Esophagus muscularis mucosa (tissue), 4 donors: ENCODE data around the gene GON7. TPM values are rescaled to one million over a fixed set of nuclear protein-coding genes. Genes with fewer than 3 reads are reported as not detected.

ENCODE experiments used
- DNase-seq: peaks from one replicate; pipeline ENCODE4 v3.0.0-alpha.2; 2017; ENCODE audit errors: extremely low spot score
- H3K27ac ChIP-seq, 4 donors: fragments of 200-600 bp; sonication (generic); replicated peaks in 1 of 4; 1 replicate in 3 of 4; 2 replicates in 1 of 4; pipeline ENCODE4 v1.5.1; 2016 to 2019; ENCODE audit warnings: mild to moderate bottlenecking in 1 of 4
- H3K27me3 ChIP-seq, 4 donors: fragments of 200-600 bp; sonication (generic); one replicate each; pipeline versions ENCODE4 v1.5.1 to v1.6.0; 2016 to 2019
- H3K36me3 ChIP-seq, 4 donors: fragments of 200-600 bp; sonication (generic); one replicate each; pipeline ENCODE4 v1.5.1; 2016 to 2019
- H3K4me1 ChIP-seq, 4 donors: fragments of 200-600 bp; sonication (generic); one replicate each; pipeline ENCODE4 v1.5.1; 2016 to 2019
- H3K4me3 ChIP-seq, 4 donors: fragments of 200-600 bp; sonication (generic); 1 replicate in 2 of 4; 2 replicates in 2 of 4; pipeline ENCODE4 v1.5.1; 2016 to 2019; ENCODE audit warnings: mild to moderate bottlenecking in 4 of 4, moderate library complexity in 1 of 4
- H3K9me3 ChIP-seq, 4 donors: fragments of 200-600 bp; sonication (generic); 1 replicate in 3 of 4; 2 replicates in 1 of 4; pipeline ENCODE4 v1.5.1; 2016 to 2019
- EP300 ChIP-seq: sonication (generic); formaldehyde crosslinking; IDR thresholded peaks from one replicate; pipeline ENCODE4 v1.6.1; 2017; ENCODE audit warnings: antibody characterized with exemption
- POLR2A ChIP-seq: fragments of 450-650 bp; IDR thresholded peaks from one replicate; pipeline ENCODE4 v1.6.1; 2017; ENCODE audit warnings: antibody characterized with exemption, moderate library complexity, mild to moderate bottlenecking, low read depth
- POLR2AphosphoS5 ChIP-seq, 2 donors: sonication (generic); formaldehyde crosslinking; IDR thresholded peaks; one replicate each; pipeline ENCODE4 v1.6.1; 2017; ENCODE audit warnings: antibody characterized with exemption in 2 of 2
- WGBS: methylation state at CpG from one replicate; pipeline ENCODE4 v1.1.5; 2018; 5-methylcytosine and 5-hydroxymethylcytosine counted together
- intact Hi-C: fragments of 100-400 bp; cut with DNase I; formaldehyde crosslinking; loops from one replicate; pipeline ENCODE4 v1.15.1; 2023
- total RNA-seq, 4 donors: library from RNA; depleted of rRNA; stranded (reverse); fragments of >200 nt; gene quantifications; one replicate each; pipeline versions ENCODE4 v1.1.0 to v1.2.1, GENCODE V29; 2016
- TF ChIP-seq, protein P1 (sequence below), 3 experiments: fragments of 200-600 bp in 2 of 3; fragments of 450-650 bp in 1 of 3; sonication (generic) in 2 of 3; IDR thresholded peaks; one replicate each; pipeline ENCODE4 v1.5.1; 2017 to 2019; ENCODE audit warnings: antibody characterized with exemption in 3 of 3, mild to moderate bottlenecking in 2 of 3, moderate library complexity in 1 of 3

The GON7 gene, protein sequence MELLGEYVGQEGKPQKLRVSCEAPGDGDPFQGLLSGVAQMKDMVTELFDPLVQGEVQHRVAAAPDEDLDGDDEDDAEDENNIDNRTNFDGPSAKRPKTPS
- 10 to 100 TPM in 3 of 4 donors, 1 to 10 TPM in 1; 6.1 to 14.5 (median 11.6) TPM for total RNA-seq

DNA sequence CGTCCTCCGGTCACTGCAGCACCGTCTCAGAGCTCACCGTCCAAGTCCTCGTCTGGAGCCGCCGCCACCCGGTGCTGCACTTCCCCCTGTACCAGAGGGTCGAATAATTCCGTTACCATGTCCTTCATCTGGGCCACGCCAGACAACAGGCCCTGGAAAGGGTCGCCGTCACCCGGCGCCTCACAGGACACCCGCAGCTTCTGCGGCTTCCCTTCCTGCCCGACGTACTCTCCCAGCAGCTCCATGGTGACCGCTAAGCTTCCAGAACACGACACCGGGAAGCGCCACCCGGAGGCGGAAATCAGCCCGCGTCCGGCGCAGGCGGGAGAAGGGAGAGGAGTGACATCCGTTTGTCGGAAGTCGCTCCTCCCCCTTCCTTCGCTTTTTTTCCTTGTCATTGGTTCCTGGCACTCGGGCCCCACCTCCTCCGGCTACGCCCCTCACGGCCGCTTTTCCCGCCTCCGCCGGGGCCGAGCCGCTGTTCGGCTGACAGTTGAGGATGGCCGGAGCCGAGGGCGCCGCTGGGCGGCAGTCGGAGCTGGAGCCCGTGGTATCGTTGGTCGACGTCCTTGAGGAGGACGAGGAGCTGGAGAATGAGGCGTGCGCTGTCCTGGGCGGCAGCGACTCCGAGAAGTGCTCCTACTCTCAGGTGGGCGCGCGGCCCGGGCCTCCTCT is at the start of gene GON7, which contains the start of gene UBR7:
TSS of gene GON7 (minus strand) at position 273 of the 675 bp plus-strand sequence. CDS start at position 245, 28 bp downstream.
TSS of gene UBR7 (plus strand) at position 464 of the 675 bp plus-strand sequence. CDS start at position 500, 36 bp downstream.
- Histone ChIP-seq H3K27me3 (no peaks in the 10 kb centered on the region), H3K4me3 (peak within 1 kb of the TSS; percentile 75 to 96 (median 87)), H3K4me1 (peaks cover 18 to 46% (median 37%) of the 10 kb centered on the region in 4 donors), H3K9me3 (no peaks in the 10 kb centered on the region), H3K36me3 (peaks cover 9 to 14% (median 12%) of the 10 kb centered on the region in 4 donors), H3K27ac (peak within 1 kb of the TSS; percentile 79 to 97 (median 92))
- TF ChIP-seq POLR2A = no peak
- TF ChIP-seq POLR2AphosphoS5 (IDR thresholded peaks at IDR 0.05) = peak; percentile 88 to 94
- TF ChIP-seq, protein P1, sequence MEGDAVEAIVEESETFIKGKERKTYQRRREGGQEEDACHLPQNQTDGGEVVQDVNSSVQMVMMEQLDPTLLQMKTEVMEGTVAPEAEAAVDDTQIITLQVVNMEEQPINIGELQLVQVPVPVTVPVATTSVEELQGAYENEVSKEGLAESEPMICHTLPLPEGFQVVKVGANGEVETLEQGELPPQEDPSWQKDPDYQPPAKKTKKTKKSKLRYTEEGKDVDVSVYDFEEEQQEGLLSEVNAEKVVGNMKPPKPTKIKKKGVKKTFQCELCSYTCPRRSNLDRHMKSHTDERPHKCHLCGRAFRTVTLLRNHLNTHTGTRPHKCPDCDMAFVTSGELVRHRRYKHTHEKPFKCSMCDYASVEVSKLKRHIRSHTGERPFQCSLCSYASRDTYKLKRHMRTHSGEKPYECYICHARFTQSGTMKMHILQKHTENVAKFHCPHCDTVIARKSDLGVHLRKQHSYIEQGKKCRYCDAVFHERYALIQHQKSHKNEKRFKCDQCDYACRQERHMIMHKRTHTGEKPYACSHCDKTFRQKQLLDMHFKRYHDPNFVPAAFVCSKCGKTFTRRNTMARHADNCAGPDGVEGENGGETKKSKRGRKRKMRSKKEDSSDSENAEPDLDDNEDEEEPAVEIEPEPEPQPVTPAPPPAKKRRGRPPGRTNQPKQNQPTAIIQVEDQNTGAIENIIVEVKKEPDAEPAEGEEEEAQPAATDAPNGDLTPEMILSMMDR (IDR thresholded peaks at IDR 0.05) = peak in 2 of 3 experiments; percentile 29 to 35
- peak; percentile 53 for TF ChIP-seq EP300
- intact Hi-C loops = loop anchor here (5.0 kb wide), 1 partner anchor 125 kb away; the partner anchor contains the start of gene BTBD7
- DNase-seq = peak; percentile 98
- under 1% methylated on average over 50 of the region's 65 CpGs for WGBS

DNA sequence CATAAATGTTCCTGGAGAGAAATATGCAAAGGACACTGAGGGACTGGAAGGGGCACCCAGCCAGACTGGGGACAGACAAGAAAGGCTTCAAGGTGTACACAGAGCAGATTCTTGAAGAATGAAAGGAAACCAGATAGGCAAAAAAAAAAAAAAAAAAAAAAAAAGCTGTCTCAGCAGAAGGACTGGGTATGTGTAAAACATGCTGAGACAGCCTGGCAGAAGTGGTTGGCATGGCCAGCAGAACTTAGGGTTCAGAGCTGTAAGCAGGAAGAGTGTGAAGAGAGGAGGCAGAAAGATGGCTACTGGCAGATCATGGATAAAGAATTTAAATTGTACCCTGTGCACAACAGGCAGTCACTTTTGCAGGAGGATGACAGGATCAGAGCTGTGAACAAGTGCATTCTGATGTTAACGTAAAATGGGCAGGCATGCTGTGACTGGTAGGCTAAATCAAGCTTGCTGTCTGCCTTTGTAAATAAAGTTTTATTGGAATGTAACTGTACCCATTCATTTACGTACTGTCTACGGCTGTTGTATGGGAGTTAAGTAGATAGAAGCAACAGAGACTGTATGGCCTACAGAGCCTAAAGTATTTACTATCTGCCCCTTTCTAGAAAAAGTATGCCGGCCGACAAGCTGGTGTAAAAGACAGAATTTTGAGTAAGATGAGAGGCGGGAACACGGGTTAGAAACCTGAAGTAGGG is 42.4 kb upstream of the GON7 start:
- TF ChIP-seq POLR2AphosphoS5 (IDR thresholded peaks at IDR 0.05) (no peak), POLR2A (no peak), EP300 (no peak)
- TF ChIP-seq, protein P1 (IDR thresholded peaks at IDR 0.05) = no peak
- intact Hi-C loops = no loop called here
- Histone ChIP-seq H3K9me3 (no peaks in the 10 kb centered on the region), H3K36me3 (peaks cover 39 to 97% (median 82%) of the 10 kb centered on the region in 4 donors), H3K27me3 (no peaks in the 10 kb centered on the region), H3K4me1 (no peaks in the 10 kb centered on the region), H3K27ac (no peak overlapping the region), H3K4me3 (no peak overlapping the region)
- DNase-seq = peak; percentile 62
- WGBS = 92% methylated on average over 7 of the region's 7 CpGs

DNA sequence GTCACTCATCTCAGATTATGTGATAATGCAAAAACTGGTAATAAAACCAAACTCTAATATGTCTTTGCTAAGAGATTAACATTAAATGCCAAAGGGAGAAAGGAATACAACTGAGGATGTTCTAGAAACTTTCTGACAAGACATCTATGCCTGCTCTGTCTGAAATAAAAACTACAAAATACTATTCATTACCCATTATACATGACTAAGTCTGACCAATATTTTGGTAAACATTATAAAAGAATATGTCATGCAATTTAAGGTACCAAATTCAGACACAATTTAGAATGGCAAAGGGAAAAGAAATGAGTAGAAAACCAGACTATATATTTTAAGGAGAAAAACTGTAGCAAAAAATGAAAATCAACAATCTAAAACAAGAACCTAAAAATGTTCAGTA is 39.7 kb upstream of the GON7 start:
- intact Hi-C loops = no loop called here
- TF ChIP-seq POLR2A (no peak), EP300 (no peak), POLR2AphosphoS5 (IDR thresholded peaks at IDR 0.05) (no peak)
- TF ChIP-seq, protein P1 (IDR thresholded peaks at IDR 0.05) = no peak
- H3K36me3 ChIP-seq = peaks cover 37 to 100% (median 90%) of the 10 kb centered on the region in 4 donors

DNA sequence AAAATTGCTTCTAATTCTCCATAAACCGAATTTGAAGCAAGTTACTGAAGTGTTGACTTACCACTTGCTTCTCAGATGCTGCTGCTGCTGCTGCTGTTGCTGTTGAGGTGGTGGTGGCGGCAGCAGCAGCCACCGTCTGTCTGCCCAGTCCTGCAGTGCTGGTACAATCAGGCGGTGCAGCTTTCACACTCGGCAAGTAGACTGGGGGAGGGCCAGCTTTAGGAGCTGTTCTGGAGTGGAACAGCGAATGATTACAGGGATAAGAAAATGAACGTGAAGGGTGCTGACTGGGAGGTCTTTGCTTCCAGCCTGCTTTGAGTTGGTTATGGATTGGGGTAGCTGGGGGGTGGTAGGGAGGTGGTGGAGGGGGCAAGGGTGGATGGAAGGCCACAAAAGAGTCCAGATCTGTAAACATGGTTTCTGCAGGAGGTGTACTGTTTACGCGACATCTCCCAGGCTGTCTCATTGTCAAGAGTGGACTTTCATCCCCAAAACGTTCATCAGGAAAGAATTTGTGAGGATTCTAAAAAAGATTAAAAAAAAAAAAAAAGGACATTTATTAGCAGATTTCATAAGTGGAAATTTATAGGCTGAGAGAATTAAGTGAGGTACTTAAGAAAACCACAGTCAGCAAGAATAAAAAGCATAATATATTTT is 39.0 kb upstream of the GON7 start:
- intact Hi-C loops = no loop called here
- H3K27ac ChIP-seq = no peak overlapping the region
- no peaks in the 10 kb centered on the region for H3K9me3 ChIP-seq
- H3K27me3 ChIP-seq = no peaks in the 10 kb centered on the region
- TF ChIP-seq POLR2AphosphoS5 (IDR thresholded peaks at IDR 0.05) = no peak
- TF ChIP-seq POLR2A = no peak
- TF ChIP-seq, protein P1 (IDR thresholded peaks at IDR 0.05) = no peak
- TF ChIP-seq EP300 = no peak
- no peaks in the 10 kb centered on the region for H3K4me1 ChIP-seq
- DNase-seq = peak; percentile 74
- H3K4me3 ChIP-seq = no peak overlapping the region
- WGBS = 88% methylated on average over 10 of the region's 10 CpGs
- H3K36me3 ChIP-seq = peaks cover 30 to 100% (median 90%) of the 10 kb centered on the region in 4 donors

More for the DNA sequence above, 39.7 kb upstream of the GON7 start:
- H3K27me3 ChIP-seq = no peaks in the 10 kb centered on the region
- no peaks in the 10 kb centered on the region for H3K4me1 ChIP-seq
- no peaks in the 10 kb centered on the region for H3K9me3 ChIP-seq
- no peak overlapping the region for H3K27ac ChIP-seq
- DNase-seq = no peak
- H3K4me3 ChIP-seq = no peak overlapping the region
